HG03439 (cell line): ENCODE results near the gene PIEZO1.
A peak's percentile ranks its signal among the peaks of the same experiment; 100 is the strongest.

Experiments
- ATAC-seq: cut with Tn5 transposase; IDR thresholded peaks from one replicate; pipeline ENCODE4 v1.9.1; 2021; ENCODE audit warnings: mild to moderate bottlenecking, moderate library complexity; ENCODE audit not compliant: unreplicated experiment

The PIEZO1 gene

DNA sequence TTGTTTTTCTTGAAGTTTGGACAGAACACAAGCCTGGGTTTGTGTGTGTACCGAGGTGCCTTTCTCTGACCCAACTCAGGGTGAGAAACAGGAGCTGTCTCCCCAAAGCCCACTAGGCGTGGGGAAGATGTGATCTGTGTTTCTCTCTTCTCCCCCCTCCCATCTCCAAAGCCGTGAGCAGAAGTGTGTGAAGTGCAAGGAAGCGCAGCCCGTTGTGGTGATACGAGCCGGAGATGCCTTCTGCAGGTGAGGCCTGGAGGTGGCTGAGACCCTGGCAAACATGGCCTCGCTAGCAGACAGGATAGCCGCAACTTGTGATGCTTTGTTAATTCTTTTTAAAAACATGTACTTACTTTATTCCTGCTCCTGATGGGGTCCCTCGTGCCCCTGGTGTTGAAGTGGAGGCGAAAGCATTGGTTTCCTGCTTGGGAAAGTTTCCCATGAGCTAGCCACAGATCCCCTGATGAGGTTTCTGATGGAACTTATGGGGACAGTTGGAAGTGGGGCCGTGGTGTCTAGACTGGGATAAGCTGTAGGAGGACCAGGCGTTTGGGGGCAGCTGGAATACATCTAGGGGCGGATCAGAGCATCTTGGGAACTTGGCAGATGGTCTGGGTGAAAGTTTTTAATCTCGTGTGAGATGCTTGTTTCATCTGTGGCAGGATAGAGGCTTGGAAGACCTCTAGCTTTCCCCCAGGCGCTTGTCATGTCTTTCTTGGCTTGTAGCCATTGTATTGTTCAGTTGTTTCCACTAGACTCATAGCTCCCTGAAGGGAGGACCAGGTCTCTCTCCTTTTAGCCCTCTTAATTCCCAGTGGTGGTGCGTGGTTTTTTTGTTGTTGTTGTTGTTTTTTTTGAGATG is 77.8 kb downstream of the PIEZO1 start:
- no peak for ATAC-seq

DNA sequence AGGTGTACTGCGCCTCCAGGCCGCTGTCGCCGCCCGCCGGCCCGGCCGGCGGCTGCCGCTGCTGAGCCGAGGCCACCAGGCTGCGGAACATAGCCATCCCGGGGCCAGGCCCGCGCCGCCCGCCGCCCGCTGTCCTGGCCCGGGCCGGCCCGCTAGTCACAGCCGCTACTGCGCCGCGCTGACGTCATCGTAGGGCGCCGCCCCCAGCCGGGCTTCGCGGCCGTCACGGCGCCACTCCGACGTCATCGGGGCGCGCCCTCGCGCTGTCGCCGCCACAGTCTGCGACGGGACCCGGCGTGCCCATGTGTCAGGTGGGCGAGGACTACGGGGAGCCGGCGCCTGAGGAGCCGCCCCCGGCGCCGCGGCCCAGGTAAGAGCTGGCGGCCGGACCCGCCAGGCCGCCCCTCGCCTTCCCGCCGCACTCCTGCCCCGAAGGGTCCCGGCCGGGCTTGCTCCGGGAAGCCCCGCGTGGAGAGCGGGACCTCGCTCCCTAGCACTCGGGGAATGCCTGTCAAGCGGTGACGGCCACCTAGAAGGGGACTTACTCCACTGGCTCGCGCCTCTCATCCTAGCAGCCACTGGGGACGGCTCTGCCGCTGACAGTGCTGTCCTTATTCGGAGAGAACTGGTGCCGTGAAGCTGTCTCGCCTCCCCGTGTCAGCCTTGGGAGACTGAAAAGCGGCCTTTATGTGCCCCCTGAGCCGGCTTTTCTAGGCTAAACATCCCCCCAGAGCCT is 78.6 kb downstream of the PIEZO1 start, which contains the start of the genes CTU2 and RNF166:
CTU2 (plus strand) TSS at position 275 of the 736 bp plus-strand sequence; CDS start at position 303, 28 bp downstream.
RNF166 (minus strand) TSS at position 180 of the 736 bp plus-strand sequence; CDS start at position 97, 83 bp downstream.
- peak; percentile 70 for ATAC-seq

DNA sequence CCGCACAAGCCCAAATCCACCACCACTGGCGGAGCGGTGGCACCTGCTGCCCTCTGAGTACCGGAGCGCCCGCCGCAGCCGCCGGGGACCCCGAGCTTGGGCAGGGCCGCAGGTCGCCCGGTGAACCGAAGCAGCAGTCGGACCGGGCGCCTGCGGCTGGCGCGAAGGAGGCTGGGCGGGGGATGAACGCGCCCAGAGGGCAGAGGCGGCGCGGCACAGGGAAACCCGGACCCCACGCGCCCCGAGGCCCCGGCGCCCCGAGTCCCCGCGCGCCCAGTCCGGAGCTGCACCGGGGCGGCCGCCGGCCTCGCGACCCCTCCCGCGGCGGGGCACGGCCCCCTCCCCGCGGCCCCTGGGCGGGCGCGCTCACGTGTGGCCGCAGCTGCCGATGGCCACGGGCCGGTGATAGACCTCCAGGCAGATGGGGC is 79.2 kb downstream of the PIEZO1 start:
- peak; percentile 25 for ATAC-seq

DNA sequence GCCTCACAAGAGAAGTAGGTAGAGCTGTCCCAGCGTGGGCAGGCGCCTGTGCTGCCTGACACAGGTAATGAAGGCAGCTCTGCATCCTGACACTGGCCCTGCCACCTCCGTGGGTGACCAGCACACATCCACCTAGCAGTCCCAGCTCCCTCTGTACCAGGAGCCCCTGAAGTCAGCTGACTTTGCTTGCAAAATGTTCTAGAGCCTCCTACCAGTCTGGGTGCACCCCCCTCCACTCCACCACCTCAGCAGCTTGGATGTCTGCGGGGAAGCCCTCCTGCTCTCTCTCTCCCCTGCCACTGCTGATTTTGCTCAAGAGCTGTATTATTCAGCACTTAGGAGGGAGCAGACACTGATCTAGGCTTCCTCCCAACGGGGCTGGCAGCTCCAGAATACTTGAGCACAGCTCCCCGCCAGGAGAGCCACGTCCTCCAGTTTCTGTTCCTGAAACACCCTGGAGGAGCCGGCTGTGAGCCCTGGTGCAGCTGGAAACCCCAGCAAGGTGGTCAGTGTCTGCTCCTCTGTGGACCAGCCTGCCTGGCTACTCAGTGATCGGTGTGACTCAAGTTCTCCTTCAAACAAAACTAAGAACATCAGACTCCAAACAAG is 79.8 kb downstream of the PIEZO1 start:
- ATAC-seq = no peak

DNA sequence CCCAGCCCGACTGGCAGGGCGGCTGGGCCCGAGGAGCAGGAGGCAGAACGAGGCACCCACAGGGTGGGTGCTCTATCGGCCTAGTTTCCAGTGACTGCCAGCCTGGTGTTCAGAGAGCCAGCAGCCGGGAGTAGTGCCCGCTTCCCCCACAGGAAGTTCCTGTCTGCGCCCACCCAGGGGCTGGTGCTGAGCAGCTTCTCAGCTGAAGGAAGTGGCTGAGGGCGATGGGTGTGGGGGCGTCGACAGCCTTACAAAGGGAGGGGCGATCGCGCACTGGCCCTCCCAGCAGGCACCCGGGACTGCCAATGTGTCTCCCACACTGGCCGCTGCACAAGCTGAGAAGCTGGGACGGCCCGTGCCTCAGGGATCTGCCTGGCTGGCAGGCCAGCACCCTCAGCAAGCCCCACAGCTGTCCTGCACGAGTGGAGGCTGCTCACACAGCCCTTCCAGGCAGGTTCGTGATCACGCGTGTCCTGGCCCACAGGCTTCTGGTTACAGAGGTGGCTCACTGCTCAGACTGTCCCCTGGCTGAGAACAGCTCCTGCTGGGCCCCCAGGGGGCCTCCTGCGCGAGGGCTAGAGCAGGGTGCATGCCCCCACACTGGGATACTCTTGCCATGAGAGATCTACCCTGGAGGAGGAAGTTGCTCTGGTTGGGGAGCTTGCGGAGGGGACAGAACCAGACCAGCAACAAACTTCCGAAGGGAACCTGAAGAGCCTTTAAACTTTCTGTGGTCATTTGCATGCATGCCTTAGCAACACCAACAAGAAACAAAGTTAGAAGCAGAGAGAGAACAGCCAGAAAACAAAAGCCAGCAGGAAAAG is 81.3 kb downstream of the PIEZO1 start:
- ATAC-seq = no peak

DNA sequence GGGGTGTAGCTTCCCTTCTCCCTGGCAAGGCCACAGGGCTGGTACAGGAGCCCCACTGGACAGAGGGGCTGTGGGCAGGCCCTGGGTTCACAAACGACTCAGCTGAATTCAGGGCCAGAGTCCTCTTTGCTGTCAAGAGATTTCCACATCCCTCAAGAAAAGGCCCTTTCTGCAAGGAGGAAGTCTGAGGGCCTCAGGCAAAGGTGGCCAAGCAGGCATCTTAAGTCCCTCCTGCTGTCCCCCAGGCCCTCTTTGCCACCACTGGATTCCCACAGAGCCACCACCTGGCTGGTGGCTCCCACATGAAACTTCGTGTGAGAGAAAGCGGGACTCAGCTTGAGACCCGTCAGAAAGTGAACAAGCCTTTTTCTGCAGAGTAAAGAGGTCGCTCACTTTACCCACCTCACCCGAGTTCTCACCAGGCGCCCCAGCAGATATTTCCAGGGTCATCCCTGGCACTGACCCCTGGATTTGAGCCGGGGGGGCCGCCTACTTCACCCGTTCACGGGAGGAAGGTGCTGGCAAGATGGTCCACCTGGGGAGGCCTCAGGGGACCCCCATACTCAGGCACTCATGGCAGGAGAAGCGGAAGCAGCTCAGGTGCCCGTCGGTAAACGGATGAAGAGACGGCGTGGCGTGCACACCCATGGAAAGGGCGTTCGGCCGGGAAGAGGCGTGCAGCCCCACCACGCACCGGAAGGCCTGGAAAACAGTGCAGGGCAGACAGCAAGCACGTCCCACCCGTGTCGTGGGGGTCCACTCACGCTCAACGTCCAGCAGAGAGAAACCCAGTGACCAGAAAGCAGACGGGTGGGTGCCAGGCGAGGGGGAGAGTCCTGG is 82.4 kb downstream of the PIEZO1 start:
- no peak for ATAC-seq

DNA sequence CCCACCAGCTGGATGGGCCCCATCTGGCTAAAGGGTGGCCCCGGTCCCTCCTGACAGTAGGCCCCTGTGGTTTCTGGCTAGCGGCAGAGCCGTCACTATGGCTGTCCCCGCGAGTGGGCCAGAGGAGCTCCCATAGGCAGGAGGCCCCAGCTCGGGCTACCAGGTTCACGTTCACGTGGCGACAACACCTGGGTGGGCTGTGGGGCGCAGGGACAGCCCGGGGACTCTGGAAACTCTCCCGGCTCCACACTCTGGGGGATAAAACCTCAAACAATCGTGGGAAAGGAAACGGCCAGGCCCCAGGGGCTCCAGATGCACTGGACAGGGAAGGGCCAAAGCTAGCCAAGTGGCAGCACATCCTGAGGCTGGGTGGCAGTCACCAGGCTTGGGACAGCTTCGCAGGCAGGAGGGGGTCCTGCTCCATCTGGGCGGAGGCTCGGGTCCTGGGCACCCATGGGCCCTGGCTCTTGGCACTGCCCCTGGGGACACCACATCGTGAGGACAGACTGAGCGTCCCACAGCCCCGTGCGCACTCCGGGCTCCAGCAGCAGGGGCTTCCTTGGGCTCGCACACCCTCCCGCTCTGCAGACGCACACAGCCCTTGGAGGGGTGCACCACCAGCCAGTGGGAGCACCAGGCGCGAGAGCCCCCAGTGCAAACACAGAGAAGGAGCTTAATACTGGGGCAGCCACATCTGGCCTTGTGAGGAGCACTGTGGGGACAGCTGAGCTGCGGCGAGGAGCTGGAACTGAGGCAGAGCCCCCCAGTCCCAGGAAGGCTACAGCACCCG is 83.2 kb downstream of the PIEZO1 start:
- ATAC-seq = no peak

DNA sequence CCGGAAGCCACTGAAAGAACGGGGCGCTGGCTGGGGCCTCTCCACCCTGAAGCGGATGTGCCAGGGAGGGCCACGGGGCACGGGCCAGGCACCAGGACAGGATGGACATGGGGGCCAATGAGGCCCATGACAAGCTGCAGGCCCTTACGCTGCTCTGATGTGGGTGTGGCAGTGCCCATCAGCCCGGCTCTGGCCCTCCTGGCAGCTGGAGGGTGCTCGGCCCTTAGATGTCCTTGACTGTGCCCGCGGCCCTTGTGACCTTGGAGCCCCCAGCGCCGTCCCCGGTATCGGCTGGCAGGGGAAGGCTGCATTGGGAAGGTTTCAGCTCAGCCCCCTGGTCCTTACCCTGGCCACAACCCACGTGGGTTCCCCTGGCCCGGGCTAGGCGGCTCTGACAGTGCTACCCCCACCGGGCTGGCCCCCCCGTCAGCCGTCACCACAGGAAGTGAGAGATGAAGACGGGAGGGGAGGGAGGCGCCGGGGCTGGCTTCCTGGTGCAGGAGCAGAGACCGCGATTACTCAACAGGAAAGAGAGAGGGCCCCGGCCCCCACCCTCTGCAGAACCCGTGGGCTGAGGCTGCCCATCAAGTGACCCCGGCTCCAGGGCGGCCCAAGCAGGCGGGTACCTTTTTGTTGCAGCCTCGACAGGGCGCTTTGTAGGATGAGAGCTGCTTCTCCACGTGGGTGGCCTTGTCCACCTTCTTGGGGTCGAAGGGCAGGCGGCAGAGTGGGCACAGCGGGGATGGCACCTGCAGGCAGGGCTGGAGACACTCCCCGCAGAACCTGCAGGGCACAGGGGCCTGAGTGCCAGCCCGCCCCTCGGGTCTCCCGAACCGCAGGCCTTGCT is 84.2 kb downstream of the PIEZO1 start:
- peak; percentile 55 for ATAC-seq

DNA sequence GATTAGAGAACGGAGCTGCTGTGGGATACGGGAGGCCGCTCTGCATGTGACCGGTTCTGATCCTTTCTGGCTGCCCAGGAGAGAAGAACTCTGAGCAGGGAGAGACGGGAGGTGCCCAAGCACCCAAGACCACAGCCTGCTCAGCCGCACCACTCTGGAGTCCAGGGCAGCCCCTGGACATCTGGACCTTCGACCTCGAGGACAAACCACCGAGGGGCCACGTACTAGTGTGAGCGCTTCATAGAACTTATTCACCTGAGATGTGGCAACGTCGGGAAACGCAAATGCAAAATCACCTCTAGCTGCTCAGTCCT is 84.7 kb downstream of the PIEZO1 start:
- no peak for ATAC-seq

DNA sequence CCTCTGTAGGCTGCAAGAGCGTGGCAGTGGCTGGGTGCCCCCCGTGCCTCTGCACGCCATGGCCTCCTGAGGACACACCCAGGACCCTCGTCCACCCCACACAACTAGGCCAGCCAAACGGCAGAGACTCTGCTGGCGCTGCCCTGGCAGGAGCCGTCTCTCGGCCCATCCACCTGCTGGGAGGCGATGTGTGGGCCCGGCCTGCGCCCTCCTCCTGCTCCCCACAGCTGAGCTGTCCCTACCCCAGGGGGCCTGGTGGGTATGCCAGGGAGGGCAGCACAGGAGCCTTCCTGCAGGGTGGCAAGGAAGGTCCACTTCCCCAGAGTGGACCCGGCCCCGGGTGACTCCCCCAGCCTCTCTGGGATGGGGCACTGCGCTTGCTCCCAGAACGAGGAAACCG is 85.8 kb downstream of the PIEZO1 start:
- ATAC-seq = no peak

DNA sequence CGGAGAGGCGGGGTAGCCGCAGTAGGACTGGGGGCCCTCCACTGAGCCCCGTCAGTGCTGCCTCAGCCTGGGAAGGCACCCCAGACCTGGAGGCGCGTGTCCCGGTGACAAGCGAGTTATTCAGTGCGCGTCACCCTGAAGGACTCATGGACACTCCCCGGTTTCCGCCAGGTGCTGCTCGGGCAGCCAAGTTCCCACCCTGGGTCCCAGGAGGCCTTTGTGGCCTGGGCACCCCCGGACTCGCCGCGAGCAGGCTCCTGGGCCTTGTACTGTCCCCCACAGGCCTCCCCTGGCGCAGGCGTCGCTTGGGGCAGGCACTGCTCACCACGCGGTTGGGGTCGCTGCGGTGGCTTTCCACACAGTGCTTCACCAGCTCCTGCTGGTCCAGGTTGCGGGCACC is 86.4 kb downstream of the PIEZO1 start:
- ATAC-seq = no peak

DNA sequence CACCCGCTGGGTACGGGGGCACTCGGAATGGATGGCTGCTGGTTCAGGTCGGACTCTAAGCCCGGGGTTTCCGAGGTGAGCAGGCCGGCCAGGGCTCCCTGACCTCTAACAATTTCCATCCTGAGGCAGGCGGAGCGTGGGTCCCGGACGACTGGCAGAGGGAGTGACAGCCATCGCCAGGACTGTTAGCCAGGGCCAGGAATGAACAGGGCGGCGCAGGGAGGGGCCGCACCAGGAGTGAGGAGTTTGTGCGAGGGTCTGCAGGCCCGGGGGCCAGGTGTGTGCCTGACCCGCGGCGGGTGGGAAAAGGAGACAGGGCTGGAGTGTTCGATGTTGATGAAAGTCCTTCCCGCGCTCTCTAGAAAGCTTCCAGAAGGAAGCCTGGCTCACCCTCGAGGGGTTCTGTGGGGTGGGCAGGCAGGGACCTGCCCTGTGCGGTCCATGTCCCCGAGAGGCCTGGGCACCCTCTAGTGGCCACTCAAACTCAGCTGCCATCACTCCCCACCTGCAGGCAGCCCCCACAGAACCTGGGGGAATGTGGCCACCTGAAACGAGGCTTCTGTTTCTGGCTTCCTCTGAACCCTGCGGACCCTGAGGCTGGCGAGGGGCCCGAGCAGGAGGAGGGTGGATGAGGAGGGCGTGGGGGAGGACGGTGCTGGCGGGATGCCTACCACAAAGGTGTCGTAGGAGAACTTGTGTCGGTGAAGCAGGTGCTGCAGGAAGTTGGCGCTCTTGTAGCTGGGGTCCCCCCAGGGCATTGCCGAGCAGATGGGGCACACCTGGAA is 87.0 kb downstream of the PIEZO1 start:
- ATAC-seq = no peak

DNA sequence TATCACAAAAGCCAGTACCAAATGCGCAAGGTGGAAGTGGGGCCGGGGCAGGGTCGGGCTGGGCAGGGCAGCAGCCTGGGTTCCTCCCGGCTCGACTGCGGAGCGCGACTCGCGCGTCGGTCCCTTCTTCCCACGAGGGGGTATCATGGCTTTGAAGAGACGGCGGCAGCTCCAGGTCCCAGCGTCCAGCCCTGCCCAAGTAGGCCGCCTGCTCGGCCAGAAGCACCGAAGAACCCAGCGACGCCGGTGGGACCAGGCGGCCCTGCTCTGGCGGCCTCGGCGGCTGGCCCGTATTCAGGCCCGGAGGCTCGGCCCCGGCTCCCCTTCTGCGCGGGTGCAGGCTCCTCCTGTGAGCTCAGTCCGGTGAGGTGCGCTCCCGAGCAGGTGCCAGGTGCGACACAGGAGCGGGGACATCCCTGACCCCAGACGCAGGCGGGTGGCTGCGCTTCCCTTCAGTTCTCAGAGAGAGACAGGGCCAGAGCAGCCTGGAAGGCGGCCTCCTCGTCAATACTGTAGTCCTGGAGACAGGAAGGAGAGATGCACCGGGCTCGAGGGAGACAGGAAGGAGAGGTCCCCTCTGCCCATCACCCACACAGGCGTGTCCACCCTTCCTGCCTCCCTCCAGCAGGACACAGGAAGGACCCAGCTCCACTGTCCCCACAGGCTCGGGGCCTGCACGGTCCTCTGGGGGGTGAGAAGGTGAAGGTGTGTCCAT is 87.7 kb downstream of the PIEZO1 start:
- no peak for ATAC-seq

DNA sequence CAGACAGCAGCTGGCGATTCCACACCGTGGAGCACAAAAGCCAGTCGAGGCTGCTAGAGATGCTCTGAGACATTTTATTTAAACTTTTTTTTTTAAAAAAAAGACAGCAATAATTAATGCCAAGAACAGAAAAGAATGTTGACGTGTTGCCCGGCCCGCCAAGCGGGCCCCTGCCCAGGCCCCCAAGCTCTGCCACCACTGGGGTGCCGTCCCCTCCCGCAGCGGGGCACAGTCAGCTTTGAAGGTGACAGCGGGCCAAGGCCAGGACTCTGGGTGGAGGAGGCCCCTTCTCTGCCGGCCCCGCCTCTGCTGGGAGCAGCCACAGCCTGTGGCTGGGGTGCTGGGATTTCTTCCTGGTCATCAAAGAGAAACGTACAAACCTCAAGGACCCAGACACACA is 88.6 kb downstream of the PIEZO1 start:
- no peak for ATAC-seq

DNA sequence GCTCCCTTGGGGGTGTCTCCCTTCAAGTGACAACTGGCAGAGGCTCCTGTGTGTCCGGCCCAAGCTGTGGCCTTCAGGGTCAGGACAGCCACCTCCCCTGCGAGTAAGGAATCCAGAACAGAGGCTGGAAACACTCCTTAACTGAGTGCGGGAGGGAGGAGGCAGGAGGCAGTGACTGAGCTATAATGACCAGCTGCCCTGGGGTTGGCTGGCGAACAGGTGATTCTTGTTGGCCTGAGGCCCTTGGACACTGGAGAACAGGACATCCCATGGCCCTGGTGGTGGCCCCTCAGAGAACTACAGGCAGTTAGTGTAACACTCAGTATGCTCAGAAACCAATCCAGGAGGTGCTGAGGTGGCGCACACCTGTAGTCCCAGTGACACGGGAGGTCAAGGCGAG is 89.3 kb downstream of the PIEZO1 start:
- ATAC-seq = no peak

DNA sequence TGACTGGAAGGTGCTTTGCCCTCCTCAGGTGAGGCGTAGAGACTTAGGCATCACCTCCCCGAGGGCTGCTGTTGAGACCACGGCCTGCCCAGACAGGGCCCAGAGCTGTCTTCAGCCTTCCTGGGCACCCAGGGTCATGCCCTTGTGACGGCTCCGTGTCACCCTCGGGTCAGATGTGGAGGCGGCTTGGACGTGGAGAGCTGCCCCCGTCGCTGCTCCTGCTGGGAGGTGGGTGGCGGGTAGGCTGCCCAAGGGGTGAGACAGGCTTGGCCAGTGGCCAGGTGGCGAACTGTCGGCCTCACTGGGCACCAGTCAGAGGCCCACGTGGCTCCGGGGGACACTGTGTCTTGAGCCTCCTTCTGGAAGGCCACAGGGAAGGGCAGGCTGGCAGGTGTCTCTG is 89.8 kb downstream of the PIEZO1 start:
- ATAC-seq = no peak
